MM.1S (cell line): Measurements from ENCODE around the gene TMEM186.
"Not testable (repeated sequence)": the region's sequence is repeated elsewhere in the genome, so short reads cannot be mapped to it uniquely, and the experiment has no call there.

Experiments
- EZH2 ChIP-seq: fragments of 300-600 bp; sonication (generic); optimal IDR thresholded peaks from 2 replicates; pipeline ENCODE3; 2017; ENCODE audit warnings: low read depth, mild to moderate bottlenecking, antibody characterized with exemption, low read length, mixed read lengths
- EZH2phosphoT487 ChIP-seq: fragments of 300-600 bp; sonication (generic); IDR thresholded peaks from 2 replicates; pipeline ENCODE4 v1.6.1; 2018; ENCODE audit warnings: antibody characterized with exemption, low read length
- TF ChIP-seq, protein P1 (sequence below): fragments of 300-600 bp; sonication (generic); IDR thresholded peaks from 2 replicates; pipeline ENCODE4 v1.5.1; 2016; ENCODE audit warnings: antibody characterized with exemption, low read length, mixed read lengths

DNA sequence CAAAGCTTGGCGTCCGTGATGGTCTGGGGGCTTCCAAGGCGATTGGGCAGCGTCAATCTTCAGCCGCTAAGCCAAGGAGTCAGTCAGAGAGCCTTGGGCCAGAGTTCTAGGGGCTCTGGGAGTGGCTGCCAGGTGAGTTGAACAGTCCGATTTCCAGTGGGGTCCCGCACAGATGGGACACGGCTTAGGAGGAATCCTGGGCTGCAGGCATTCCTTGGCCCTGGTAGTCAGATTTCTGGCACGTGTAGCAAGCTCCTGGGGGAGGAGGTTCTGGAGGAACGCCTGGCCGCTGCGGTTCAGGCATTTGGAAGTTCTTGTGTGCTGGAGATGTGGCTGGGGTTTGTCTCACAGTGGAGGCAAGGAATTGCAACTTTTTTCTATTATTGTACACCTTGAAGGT lies 45.9 kb upstream of the TMEM186 start:
- TF ChIP-seq, protein P1, sequence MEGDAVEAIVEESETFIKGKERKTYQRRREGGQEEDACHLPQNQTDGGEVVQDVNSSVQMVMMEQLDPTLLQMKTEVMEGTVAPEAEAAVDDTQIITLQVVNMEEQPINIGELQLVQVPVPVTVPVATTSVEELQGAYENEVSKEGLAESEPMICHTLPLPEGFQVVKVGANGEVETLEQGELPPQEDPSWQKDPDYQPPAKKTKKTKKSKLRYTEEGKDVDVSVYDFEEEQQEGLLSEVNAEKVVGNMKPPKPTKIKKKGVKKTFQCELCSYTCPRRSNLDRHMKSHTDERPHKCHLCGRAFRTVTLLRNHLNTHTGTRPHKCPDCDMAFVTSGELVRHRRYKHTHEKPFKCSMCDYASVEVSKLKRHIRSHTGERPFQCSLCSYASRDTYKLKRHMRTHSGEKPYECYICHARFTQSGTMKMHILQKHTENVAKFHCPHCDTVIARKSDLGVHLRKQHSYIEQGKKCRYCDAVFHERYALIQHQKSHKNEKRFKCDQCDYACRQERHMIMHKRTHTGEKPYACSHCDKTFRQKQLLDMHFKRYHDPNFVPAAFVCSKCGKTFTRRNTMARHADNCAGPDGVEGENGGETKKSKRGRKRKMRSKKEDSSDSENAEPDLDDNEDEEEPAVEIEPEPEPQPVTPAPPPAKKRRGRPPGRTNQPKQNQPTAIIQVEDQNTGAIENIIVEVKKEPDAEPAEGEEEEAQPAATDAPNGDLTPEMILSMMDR = not testable (repeated sequence)
- TF ChIP-seq EZH2, EZH2phosphoT487: not testable (repeated sequence)
